ENCODE results near the gene GNS. TPM values are rescaled to one million over a fixed set of nuclear protein-coding genes. Genes with fewer than 3 reads are reported as not detected.

GNS gene
- total and polyA plus RNA-seq, 2 of the 4 experiments (the other 2 are of a cell fraction) = 60.4 to 80.7 TPM

DNA sequence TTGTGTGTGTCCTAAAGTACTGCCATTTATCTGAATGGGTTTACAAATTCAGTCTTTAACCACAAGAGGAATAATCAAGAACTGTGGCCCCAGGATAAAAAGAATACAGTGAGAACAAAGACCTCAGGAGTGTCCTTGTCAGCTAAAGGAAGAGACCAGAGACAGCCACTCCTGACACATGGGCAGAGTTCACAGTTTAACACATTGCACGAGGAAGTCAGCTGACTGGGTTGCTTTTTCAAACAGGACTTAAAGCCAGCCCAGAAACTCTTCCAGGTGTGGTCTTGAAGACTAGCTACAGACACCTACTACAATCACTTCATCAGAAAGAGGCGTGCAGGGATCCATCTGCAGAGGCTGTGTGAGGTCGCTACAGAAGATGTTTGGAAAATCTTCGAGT, 42.8 kb downstream of the GNS start:
- ATAC-seq (ENCODE audit: low read depth) = no peak
- no CpG with 5 or more reads among the region's 4 CpGs for WGBS, 2 experiments (ENCODE audit: extremely low coverage in 2 of 2, insufficient read length in 1 of 2)
- H2AK5ac ChIP-seq (ENCODE audit: low read depth, low read length) = no peak overlapping the region
- TF ChIP-seq BHLHE40 (IDR thresholded peaks at IDR 0.05; ENCODE audit: low read depth, low read length) = no peak
- TF ChIP-seq POLR2A (IDR thresholded peaks at IDR 0.05; ENCODE audit: low read depth, low read length) = no peak
- no peak for TF ChIP-seq MXI1 (IDR thresholded peaks at IDR 0.05; ENCODE audit: borderline replicate concordance, low read depth, low read length)
- TF ChIP-seq, protein P1, sequence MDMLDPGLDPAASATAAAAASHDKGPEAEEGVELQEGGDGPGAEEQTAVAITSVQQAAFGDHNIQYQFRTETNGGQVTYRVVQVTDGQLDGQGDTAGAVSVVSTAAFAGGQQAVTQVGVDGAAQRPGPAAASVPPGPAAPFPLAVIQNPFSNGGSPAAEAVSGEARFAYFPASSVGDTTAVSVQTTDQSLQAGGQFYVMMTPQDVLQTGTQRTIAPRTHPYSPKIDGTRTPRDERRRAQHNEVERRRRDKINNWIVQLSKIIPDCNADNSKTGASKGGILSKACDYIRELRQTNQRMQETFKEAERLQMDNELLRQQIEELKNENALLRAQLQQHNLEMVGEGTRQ (IDR thresholded peaks at IDR 0.05; ENCODE audit: low read depth, low read length) = no peak
- TF ChIP-seq CHD1 (IDR thresholded peaks at IDR 0.05; ENCODE audit: low read depth, low read length) = no peak
- no peak for TF ChIP-seq MAFK (IDR thresholded peaks at IDR 0.05; ENCODE audit: low read depth, low read length)
- TF ChIP-seq FOS (IDR thresholded peaks at IDR 0.05; ENCODE audit: low read depth, low read length) = no peak
- no peak for TF ChIP-seq RAD21 (IDR thresholded peaks at IDR 0.05; ENCODE audit: low read length)
- TF ChIP-seq RFX5 (IDR thresholded peaks at IDR 0.05; ENCODE audit: low read depth, low read length) = no peak
- no peak for TF ChIP-seq RCOR1 (IDR thresholded peaks at IDR 0.05; ENCODE audit: insufficient replicate concordance, low read length)
- TF ChIP-seq, protein P2, sequence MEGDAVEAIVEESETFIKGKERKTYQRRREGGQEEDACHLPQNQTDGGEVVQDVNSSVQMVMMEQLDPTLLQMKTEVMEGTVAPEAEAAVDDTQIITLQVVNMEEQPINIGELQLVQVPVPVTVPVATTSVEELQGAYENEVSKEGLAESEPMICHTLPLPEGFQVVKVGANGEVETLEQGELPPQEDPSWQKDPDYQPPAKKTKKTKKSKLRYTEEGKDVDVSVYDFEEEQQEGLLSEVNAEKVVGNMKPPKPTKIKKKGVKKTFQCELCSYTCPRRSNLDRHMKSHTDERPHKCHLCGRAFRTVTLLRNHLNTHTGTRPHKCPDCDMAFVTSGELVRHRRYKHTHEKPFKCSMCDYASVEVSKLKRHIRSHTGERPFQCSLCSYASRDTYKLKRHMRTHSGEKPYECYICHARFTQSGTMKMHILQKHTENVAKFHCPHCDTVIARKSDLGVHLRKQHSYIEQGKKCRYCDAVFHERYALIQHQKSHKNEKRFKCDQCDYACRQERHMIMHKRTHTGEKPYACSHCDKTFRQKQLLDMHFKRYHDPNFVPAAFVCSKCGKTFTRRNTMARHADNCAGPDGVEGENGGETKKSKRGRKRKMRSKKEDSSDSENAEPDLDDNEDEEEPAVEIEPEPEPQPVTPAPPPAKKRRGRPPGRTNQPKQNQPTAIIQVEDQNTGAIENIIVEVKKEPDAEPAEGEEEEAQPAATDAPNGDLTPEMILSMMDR (conservative IDR thresholded peaks at IDR 0.05; ENCODE audit: low read depth, low read length) = no peak
- TF ChIP-seq CEBPB (IDR thresholded peaks at IDR 0.05; ENCODE audit: low read depth, low read length) = no peak
- TF ChIP-seq, protein P3, sequence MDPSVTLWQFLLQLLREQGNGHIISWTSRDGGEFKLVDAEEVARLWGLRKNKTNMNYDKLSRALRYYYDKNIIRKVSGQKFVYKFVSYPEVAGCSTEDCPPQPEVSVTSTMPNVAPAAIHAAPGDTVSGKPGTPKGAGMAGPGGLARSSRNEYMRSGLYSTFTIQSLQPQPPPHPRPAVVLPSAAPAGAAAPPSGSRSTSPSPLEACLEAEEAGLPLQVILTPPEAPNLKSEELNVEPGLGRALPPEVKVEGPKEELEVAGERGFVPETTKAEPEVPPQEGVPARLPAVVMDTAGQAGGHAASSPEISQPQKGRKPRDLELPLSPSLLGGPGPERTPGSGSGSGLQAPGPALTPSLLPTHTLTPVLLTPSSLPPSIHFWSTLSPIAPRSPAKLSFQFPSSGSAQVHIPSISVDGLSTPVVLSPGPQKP (IDR thresholded peaks at IDR 0.05; ENCODE audit: borderline replicate concordance, low read depth, low read length) = no peak
- no peak for TF ChIP-seq NFE2L2 (IDR thresholded peaks at IDR 0.05; ENCODE audit: low read depth, low read length)
- no peak for TF ChIP-seq SMC3 (IDR thresholded peaks at IDR 0.05; ENCODE audit: low read depth, low read length)
- no peak for TF ChIP-seq MAZ (IDR thresholded peaks at IDR 0.05; ENCODE audit: borderline replicate concordance, low read depth, low read length)
- ChIA-PET POLR2A (ENCODE audit: unreplicated experiment) (interaction anchor here (0.6 kb wide), 1 partner anchor 14 kb away, joined by 4 read pairs; no protein-coding TSS in a partner anchor), CTCF (interaction anchor here (1.0 kb wide), 1 partner anchor 9 kb away, joined by 3 read pairs; no protein-coding TSS in a partner anchor)
- no peak overlapping the region for H2AFZ ChIP-seq (replicated peaks; ENCODE audit: low read length, poor library complexity)
- no peak overlapping the region for H3K9ac ChIP-seq (ENCODE audit: low read depth, low read length)
- no TSS peak for BruUV-seq (replicated peaks)
- no peak overlapping the region for H3K4me3 ChIP-seq (ENCODE audit: insufficient read depth, low read depth, low read length)
- in situ Hi-C loops (cut with MboI; ENCODE audit: low sequenced_read_pairs) = no loop called here
- no peak overlapping the region for H2BK120ac ChIP-seq (ENCODE audit: low read depth, low read length)
- H3K79me1 ChIP-seq (ENCODE audit: low read depth in 1 of 2, low read length in 2 of 2) = no peaks in the 10 kb centered on the region
- no peak overlapping the region for H3K18ac ChIP-seq (ENCODE audit: low read depth, low read length)
- peaks cover 4% of the 10 kb centered on the region; the same call in 1 of the 2 replicates for H3K9me1 ChIP-seq (ENCODE audit: insufficient read depth, low read length)
- no peak overlapping the region for H3K27ac ChIP-seq (ENCODE audit: insufficient read depth, low read length)
- peaks cover 37% of the 10 kb centered on the region for H3K36me3 ChIP-seq (ENCODE audit: control insufficient read depth, insufficient read depth, low read length)
- intact Hi-C loops (cut with micrococcal nuclease) = no loop called here
- H4K5ac ChIP-seq (ENCODE audit: low read depth, low read length) = no peak overlapping the region
- H3K4ac ChIP-seq (ENCODE audit: low read depth, low read length) = no peak overlapping the region
- no peak overlapping the region for H4K8ac ChIP-seq (ENCODE audit: low read depth in 2 of 2, low read length in 2 of 2)
- H3K27me3 ChIP-seq (ENCODE audit: control insufficient read depth, insufficient read depth, low read length) = no peaks in the 10 kb centered on the region
- no peak overlapping the region for H4K91ac ChIP-seq (ENCODE audit: insufficient read depth, low read depth, low read length)
- dilution Hi-C loops (cut with HindIII; ENCODE audit: low sequenced_read_pairs, unreplicated experiment) = no loop called here
- H3K4me2 ChIP-seq (ENCODE audit: low read depth, low read length) = no peak overlapping the region
- no peak overlapping the region for H3K56ac ChIP-seq (ENCODE audit: extremely low read depth, insufficient read depth, low read length)
- H3K9me3 ChIP-seq (ENCODE audit: control insufficient read depth, insufficient read depth, low read length) = no peaks in the 10 kb centered on the region
- H4K20me1 ChIP-seq (ENCODE audit: insufficient read depth, low read length) = no peaks in the 10 kb centered on the region; the same call in 1 of the 2 replicates
- H3K4me1 ChIP-seq (ENCODE audit: control insufficient read depth, insufficient read depth, low read length) = no peaks in the 10 kb centered on the region
- no peak overlapping the region for H2AK9ac ChIP-seq (replicated peaks; ENCODE audit: low read depth, low read length, poor library complexity)
- H2BK15ac ChIP-seq (ENCODE audit: low read depth, low read length) = no peak overlapping the region
- no peak overlapping the region for H3K14ac ChIP-seq (replicated peaks; ENCODE audit: low read depth, low read length)
- H2BK5ac ChIP-seq (ENCODE audit: low read depth, low read length, poor library complexity, severe bottlenecking) = no peak overlapping the region
- H2BK20ac ChIP-seq (ENCODE audit: low read depth, low read length) = no peak overlapping the region
- no peak overlapping the region for H3K23ac ChIP-seq (ENCODE audit: low read depth, low read length)
- no peak for DNase-seq

All from IMR-90 (cell line).